ENCODE measurements around the gene KCND3.
A peak's percentile ranks its signal among the peaks of the same experiment; 100 is the strongest.

The KCND3 gene

GRCh38 chr1:111908011-111908621 lies 81.4 kb downstream of the KCND3 start:
- no peak for DNase-seq

GRCh38 chr1:111907321-111907720 lies 82.1 kb downstream of the KCND3 start:
- no peak for DNase-seq

- DNase-seq = no peak
Observed at GRCh38 chr1:111906816-111907215, 82.7 kb downstream of the KCND3 start.

- DNase-seq = no peak
Observed at GRCh38 chr1:111906111-111906510, 83.4 kb downstream of the KCND3 start.

DNA sequence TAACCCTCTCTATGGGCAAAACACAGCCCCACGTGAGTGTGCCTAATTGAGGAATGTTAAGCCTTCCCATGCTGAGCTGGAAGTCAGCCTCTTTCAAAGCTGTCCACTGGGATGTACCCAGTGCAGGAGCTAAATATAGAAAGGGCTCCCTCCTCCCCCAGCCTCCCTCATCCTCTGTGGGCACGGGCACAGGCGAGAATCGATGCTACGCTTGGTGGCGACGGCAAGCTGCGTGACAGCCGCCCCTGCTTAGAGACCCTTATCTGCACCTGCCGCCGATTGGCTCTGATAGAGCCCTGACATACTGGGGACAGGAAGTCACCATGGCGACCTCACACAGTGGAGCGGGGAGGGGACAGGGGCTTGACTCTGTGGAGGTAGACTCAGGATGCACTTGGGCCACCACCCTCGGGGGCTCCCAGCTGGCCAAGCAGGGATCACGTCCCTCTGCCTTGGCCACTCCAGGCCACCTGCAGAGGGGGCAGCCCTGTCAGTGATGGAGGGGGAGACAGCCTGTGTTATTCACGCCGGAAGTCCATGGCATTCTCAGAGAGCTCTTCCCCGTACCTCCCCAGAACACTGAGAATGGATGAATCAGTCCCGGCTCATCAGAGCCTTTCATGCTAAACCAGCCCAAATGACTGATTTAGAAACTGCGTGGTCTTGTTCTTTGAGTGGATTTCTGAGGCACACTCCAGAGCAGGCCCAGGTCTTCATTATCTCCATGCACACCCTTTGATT lies 84.8 kb downstream of the KCND3 start:
- DNase-seq = peak; percentile 11

GRCh38 chr1:111903871-111904449 lies 85.5 kb downstream of the KCND3 start:
- DNase-seq = no peak

DNA sequence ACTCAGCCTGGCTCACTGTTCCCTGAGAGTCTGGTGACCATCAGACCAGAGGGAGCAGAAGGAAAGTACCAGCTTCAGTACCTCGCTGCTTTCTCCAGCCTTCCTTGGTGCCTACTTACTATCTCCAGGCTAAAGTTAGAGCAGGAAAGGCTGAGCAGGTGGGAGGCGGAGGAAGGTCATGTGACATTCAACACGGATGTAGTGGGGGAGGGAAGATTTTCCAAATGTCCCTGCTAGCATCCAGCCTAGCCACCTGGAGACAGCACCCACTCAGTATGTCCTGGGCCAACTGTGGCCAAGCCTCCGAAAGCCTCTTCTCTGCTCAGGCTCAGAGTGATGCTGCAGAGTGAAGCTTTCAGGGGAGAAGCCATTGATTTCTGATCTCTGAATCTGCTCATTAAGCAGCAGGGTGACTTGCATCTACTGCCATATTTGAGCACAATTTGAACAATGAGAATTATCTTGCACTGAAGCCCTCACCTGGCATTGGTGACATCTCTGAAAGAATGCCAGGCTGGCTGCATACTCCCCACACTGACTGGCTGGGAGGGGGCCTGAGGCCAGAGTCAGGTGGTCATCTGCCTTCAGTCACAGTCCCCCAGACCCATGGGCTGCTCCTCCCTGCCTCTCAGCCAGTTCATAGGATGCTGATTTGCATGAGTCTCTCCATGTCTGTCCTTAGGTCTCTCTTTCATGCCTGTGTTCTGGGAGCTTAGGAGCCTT lies 86.2 kb downstream of the KCND3 start:
- no peak for DNase-seq

GRCh38 chr1:111895469-111895868 lies 94.0 kb downstream of the KCND3 start:
- DNase-seq = no peak

- no peak for DNase-seq
Observed at GRCh38 chr1:111895017-111895416, 94.5 kb downstream of the KCND3 start.

DNA sequence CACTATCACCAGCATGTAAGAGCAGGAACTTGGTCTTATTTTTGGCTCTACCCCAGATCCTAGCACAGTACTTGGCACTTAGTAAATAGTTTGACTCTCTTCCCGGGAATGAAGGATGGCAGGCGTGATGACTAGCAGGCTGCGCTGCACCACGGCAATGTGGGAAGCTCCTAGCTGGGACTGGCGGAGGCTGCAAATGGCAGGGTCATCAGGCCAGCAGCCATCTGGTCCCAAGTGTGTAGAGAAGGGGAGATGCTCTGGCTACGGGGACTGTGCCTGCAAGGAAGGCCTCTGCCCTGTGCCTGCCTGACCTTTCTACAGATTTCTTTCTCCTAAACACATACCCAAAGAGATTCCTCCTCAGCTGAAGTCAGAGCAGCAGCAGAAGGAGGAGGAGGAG lies 95.0 kb downstream of the KCND3 start:
- no peak for DNase-seq

- no peak for DNase-seq
Observed at GRCh38 chr1:111891566-111891965, 97.9 kb downstream of the KCND3 start.

DNA sequence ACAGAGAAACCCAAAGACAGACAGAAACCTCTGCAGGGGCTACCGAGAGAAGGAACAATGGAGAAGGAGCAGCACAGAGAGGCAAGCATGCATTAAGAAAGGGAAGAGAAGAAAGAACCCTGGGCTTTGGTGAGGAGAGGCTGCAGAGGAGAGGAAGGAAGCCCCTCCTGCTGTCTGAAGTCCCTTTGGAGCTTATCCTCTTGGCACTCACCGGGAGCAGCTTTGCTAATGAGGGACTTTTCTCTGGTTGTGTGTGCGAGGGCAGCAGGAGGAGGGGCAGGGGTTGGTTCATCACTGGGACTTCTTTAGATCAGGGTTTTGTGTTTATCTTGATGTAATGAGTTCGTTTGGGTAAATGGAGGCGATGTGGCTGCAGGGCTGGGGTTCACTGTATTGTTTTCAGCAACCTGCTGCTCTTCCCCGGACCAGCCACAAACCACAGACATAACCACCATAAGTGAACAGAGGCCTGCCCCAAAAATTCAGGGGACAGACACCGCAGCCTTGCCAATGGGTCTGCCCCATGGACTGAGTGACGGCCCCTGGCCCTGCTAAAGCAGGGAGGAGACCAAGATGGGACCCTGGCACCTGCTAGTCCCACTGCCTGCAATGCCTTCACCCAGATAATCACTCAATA lies 100.6 kb downstream of the KCND3 start:
- no peak for DNase-seq

GRCh38 chr1:111887875-111888274 lies 101.6 kb downstream of the KCND3 start:
- DNase-seq = no peak

DNA sequence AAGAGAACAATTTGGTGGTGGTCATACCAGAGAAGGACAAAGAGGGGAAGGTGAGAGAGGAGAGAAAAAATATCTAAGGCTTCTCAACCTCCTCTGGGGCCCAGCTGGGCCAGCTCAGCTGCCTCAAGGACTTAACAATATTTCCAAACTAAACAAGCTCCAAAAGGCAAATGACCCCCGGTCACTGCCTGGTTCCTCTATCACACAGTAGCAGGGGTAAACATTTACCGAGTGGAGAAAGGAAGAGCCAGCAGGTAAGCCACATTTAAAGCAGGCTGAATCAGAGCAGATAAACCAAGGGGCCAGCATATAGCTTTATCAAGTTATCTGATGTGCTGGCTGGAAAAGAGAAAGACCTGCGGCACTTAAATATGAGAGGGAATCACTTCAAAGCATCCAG lies 102.1 kb downstream of the KCND3 start:
- DNase-seq = no peak

GRCh38 chr1:111886741-111887140 lies 102.7 kb downstream of the KCND3 start:
- no peak for DNase-seq

GRCh38 chr1:111884772-111885443 lies 104.6 kb downstream of the KCND3 start:
- no peak for DNase-seq

DNA sequence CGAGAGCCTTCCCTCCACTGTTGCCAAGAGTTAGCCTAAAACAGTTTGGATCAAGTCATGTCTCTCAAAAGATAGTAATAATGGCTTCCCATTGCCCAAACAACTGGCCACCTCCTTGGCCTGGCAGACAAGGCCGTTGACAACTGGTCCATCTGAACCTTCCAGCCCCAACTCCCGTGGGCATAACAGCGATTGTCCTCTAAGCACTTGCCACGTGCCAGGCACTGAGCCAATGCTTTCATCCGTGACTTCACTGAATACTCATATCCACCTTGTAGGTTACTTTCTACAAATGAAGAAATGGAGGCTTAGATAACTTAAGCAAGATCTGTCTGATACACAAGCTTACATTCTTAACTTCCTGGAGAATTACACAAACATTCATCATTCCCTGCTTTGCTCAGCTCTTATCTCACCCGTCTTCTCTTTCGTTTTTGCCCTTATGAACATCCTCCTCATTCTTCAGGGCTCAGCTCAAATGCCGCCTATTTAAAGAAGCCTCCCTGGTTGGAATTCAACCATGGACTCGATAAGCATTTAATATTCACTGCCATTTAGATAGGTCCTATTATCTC lies 106.4 kb downstream of the KCND3 start:
- no peak for DNase-seq

GRCh38 chr1:111882559-111882958 lies 106.9 kb downstream of the KCND3 start:
- DNase-seq = no peak

- DNase-seq = no peak
Observed at GRCh38 chr1:111880881-111881837, 108.3 kb downstream of the KCND3 start.

GRCh38 chr1:111879081-111879480 lies 110.4 kb downstream of the KCND3 start:
- no peak for DNase-seq

GRCh38 chr1:111878649-111879048 lies 110.8 kb downstream of the KCND3 start:
- no peak for DNase-seq
